ENCODE measurements around the gene TOGARAM2. TPM values are rescaled to one million over a fixed set of nuclear protein-coding genes. Genes with fewer than 3 reads are reported as not detected.

Gene TOGARAM2
- total and polyA plus RNA-seq, 8 donors: 0.43 to 3.5 (median 0.89) TPM; not detected in 1

DNA sequence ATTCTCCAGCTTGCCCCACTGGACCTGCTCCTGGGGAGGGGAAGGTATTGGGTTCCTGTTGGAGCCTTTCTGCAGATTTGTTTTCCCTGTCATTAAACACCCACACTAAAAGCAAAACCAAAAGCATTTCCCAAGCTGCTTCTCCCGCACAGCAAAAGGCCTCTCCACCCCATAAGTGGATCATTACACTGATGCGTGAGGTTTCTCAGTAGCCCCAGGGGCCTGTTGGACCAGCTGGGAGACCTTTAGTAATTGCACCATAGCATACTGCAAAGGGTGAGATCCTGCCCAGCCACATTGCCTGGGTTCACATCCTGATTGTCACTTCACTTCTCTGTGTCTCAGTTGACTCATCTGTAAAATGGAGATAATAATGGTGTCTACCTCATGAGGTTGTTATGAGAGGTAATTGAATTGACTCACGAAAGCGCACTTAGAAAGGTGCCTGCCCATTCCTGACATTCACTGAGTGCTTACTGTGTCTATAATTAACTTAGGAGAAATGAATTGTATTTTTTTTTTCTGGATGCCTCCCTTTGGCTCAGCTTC lies 43.9 kb downstream of the TOGARAM2 start:
- no peaks in the 10 kb centered on the region for H3K36me3 ChIP-seq
- intact Hi-C loops (cut with DNase I; ENCODE audit: low total_unique reads): no loop called here
- no peaks in the 10 kb centered on the region for H3K9me3 ChIP-seq
- H3K4me1 ChIP-seq: no peaks in the 10 kb centered on the region
- H3K27me3 ChIP-seq: no peaks in the 10 kb centered on the region
- TF ChIP-seq EP300 (IDR thresholded peaks at IDR 0.05): no peak
- TF ChIP-seq, protein P1, sequence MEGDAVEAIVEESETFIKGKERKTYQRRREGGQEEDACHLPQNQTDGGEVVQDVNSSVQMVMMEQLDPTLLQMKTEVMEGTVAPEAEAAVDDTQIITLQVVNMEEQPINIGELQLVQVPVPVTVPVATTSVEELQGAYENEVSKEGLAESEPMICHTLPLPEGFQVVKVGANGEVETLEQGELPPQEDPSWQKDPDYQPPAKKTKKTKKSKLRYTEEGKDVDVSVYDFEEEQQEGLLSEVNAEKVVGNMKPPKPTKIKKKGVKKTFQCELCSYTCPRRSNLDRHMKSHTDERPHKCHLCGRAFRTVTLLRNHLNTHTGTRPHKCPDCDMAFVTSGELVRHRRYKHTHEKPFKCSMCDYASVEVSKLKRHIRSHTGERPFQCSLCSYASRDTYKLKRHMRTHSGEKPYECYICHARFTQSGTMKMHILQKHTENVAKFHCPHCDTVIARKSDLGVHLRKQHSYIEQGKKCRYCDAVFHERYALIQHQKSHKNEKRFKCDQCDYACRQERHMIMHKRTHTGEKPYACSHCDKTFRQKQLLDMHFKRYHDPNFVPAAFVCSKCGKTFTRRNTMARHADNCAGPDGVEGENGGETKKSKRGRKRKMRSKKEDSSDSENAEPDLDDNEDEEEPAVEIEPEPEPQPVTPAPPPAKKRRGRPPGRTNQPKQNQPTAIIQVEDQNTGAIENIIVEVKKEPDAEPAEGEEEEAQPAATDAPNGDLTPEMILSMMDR (IDR thresholded peaks at IDR 0.05): no peak
- no peak overlapping the region for H3K27ac ChIP-seq
- no peak overlapping the region for H3K4me3 ChIP-seq
- DNase-seq: no peak
- WGBS, 5 donors: 80 to 95% (median 87%) methylated on average over 4 of the region's 4 CpGs

DNA sequence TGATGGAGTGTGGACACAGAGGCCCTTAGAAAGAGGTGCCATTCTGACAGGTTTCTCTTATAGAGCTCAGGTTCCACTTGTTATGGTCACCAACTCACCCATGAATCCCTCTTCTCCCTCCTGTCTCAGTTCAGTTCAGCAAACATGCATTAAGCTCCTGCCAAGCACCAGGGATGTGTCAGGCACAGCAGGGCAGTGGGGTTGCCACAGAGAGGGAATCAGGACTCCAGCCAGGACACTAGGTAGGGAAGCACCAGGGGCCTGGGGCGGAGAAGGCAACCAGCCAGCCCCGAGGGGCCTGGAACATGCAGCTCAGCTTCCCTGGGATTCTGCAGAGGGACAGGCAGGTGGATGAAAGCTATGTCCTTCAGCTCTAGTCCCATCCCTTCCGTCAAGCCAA lies 44.6 kb downstream of the TOGARAM2 start:
- Histone ChIP-seq H3K36me3 (no peaks in the 10 kb centered on the region), H3K27me3 (no peaks in the 10 kb centered on the region), H3K4me1 (no peaks in the 10 kb centered on the region), H3K4me3 (no peak overlapping the region), H3K27ac (no peak overlapping the region), H3K9me3 (no peaks in the 10 kb centered on the region)
- WGBS, 5 donors: 79 to 90% (median 82%) methylated on average over 3 of the region's 3 CpGs
- TF ChIP-seq POLR2A (IDR thresholded peaks at IDR 0.05) (no peak), EP300 (IDR thresholded peaks at IDR 0.05) (no peak), POLR2AphosphoS5 (IDR thresholded peaks at IDR 0.05) (no peak)
- TF ChIP-seq, protein P1 (IDR thresholded peaks at IDR 0.05): no peak
- no peak for DNase-seq
- intact Hi-C loops (cut with DNase I; ENCODE audit: low total_unique reads): no loop called here

- no peaks in the 10 kb centered on the region for H3K4me1 ChIP-seq
- no peaks in the 10 kb centered on the region for H3K9me3 ChIP-seq
- intact Hi-C loops (cut with DNase I; ENCODE audit: low total_unique reads): no loop called here
- H3K36me3 ChIP-seq: no peaks in the 10 kb centered on the region
- DNase-seq: no peak
- TF ChIP-seq EP300 (IDR thresholded peaks at IDR 0.05) (no peak), POLR2AphosphoS5 (IDR thresholded peaks at IDR 0.05) (no peak), POLR2A (IDR thresholded peaks at IDR 0.05) (no peak)
- TF ChIP-seq, protein P1 (IDR thresholded peaks at IDR 0.05): no peak
- no peak overlapping the region for H3K4me3 ChIP-seq
- H3K27me3 ChIP-seq: no peaks in the 10 kb centered on the region
- no peak overlapping the region for H3K27ac ChIP-seq
Observed at GRCh38 chr2:29031046-29031445, 49.9 kb downstream of the TOGARAM2 start.

DNA sequence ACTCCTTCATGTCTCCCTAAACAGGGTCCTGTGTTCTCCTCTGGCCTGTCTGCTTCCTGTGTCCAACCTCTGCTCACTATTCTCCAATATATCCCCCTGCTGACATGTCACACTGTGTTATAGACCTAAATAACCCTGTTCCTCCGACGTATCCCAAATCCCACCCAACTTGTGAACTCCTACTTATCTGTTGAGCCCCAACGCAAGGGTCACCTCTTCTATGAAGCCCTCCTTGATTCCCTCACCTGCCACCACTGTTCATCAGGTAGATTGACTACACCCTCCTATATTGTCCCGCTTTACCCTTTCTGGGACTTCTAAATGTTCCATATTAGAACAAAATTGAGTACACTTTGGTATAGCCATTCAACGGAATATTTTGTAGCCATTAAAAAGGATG lies 51.1 kb downstream of the TOGARAM2 start:
- TF ChIP-seq, protein P1 (IDR thresholded peaks at IDR 0.05): no peak
- TF ChIP-seq EP300 (IDR thresholded peaks at IDR 0.05): no peak
- TF ChIP-seq POLR2AphosphoS5 (IDR thresholded peaks at IDR 0.05): no peak
- no peak for TF ChIP-seq POLR2A (IDR thresholded peaks at IDR 0.05)
- Histone ChIP-seq H3K36me3 (no peaks in the 10 kb centered on the region), H3K27ac (no peak overlapping the region), H3K9me3 (no peaks in the 10 kb centered on the region), H3K4me3 (no peak overlapping the region), H3K27me3 (no peaks in the 10 kb centered on the region), H3K4me1 (no peaks in the 10 kb centered on the region)
- 93 to 98% (median 96%) methylated on average over 5 of the region's 5 CpGs for WGBS, 5 donors
- no peak for DNase-seq
- intact Hi-C loops (cut with DNase I; ENCODE audit: low total_unique reads): no loop called here
